VCaP (cell line): ENCODE results near the gene AHI1.

Experiments used
- H3K27ac ChIP-seq: fragments of 450-650 bp; 2 replicates; pipeline ENCODE4 v1.5.1; 2017
- TF ChIP-seq, protein P1 (sequence below): fragments of 450-650 bp; conservative IDR thresholded peaks from 2 replicates; pipeline ENCODE4 v1.5.1; 2017; ENCODE audit warnings: mild to moderate bottlenecking, moderate library complexity

AHI1 gene

DNA sequence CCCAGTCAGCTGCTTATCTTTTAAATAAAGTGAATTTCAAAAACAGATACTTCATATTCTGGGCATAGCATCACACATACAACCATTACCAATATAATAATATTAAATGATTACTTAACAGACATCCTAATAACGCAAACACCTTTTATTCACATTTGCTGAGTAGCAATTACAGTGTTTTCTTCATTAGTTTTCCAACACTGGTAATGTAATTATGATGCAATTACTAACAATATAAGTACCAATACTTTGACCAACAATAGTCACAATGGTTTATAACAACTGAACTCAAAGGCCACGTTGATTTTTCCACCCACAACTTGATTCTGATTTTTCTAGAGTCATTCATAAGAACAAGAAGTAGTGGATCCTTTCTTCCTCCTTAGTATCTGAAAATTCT, 212.4 kb downstream of the AHI1 start:
- TF ChIP-seq, protein P1, sequence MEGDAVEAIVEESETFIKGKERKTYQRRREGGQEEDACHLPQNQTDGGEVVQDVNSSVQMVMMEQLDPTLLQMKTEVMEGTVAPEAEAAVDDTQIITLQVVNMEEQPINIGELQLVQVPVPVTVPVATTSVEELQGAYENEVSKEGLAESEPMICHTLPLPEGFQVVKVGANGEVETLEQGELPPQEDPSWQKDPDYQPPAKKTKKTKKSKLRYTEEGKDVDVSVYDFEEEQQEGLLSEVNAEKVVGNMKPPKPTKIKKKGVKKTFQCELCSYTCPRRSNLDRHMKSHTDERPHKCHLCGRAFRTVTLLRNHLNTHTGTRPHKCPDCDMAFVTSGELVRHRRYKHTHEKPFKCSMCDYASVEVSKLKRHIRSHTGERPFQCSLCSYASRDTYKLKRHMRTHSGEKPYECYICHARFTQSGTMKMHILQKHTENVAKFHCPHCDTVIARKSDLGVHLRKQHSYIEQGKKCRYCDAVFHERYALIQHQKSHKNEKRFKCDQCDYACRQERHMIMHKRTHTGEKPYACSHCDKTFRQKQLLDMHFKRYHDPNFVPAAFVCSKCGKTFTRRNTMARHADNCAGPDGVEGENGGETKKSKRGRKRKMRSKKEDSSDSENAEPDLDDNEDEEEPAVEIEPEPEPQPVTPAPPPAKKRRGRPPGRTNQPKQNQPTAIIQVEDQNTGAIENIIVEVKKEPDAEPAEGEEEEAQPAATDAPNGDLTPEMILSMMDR = no peak
- H3K27ac ChIP-seq = no peak overlapping the region

GRCh38 chr6:135283926-135284325, 213.6 kb downstream of the AHI1 start:
- TF ChIP-seq, protein P1 = no peak
- H3K27ac ChIP-seq = no peak overlapping the region

DNA sequence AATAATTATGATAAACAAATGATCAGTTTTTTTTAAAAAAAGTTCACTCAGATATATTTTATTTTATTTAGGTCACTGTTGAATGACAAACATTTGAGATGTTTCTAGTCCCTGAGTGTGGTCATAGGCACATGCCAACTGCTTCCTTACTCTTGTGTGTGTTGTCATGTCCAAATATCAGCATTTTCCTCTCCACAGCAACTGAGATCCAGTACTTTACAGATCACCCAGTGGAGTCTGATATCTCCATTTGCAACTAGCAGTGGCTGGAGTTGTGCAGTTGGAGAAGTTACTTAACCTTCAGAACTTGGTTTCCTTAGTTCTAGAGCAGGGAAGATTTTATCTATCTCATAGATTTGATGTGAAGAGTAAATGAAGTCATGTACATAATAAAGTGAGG, 215.1 kb downstream of the AHI1 start:
- TF ChIP-seq, protein P1 = no peak
- H3K27ac ChIP-seq = no peak overlapping the region

GRCh38 chr6:135281964-135282363, 215.6 kb downstream of the AHI1 start:
- TF ChIP-seq, protein P1 = no peak
- H3K27ac ChIP-seq = no peak overlapping the region

GRCh38 chr6:135281227-135281626, 216.3 kb downstream of the AHI1 start:
- no peak overlapping the region for H3K27ac ChIP-seq
- TF ChIP-seq, protein P1 = no peak

DNA sequence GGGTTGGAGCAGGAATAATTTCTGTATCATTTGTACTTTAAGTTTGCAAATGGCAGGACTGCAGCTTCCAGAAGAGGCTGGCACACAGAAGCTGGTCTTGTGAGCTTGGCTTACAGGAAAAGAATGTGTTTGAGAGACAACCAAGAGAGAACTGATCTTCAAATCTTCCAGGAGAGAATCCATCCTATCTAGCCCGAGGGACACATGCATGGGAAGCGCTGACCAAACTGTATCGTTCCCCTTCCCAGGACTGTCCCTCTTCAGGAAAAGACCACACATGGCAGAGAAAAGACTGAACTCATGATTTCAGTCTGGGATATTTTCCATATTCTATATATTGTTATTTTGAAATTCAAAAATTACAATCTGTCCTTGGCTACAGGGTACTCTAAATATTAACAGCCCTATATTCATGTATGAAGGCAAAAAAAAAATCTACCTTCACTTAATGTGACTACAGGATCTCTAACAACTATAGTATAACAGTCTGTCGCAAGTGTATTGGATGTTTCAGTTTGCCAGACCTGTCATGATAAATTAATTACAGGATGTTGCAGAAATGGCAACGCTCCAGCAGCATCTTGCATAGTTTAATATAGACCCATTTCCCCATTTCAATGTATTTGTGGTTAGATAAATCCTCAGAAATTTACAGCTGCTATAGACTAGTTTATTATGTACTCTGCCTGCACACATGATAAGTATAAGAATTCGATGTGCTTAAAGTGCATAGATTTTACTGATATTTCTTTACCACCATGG, 217.0 kb downstream of the AHI1 start:
- TF ChIP-seq, protein P1 = no peak
- H3K27ac ChIP-seq = no peak overlapping the region

GRCh38 chr6:135277422-135277821, 220.1 kb downstream of the AHI1 start:
- no peak overlapping the region for H3K27ac ChIP-seq
- TF ChIP-seq, protein P1 = no peak
